K562 treated with DMSO at 1 percent for 48 hours (cell line): ENCODE measurements around the gene ANKRD1. TPM values are rescaled to one million over a fixed set of nuclear protein-coding genes. Genes with fewer than 3 reads are reported as not detected.

Experiments used
- total RNA-seq: library from RNA; unstranded; fragments of 300-600 nt; gene quantifications from 2 replicates; pipeline ENCODE4 v1.2.3, GENCODE V29; 2022; ENCODE audit warnings: low replicate concordance; ENCODE audit errors: extremely low read depth

The ANKRD1 gene
- total RNA-seq: not detected in 2 replicates

GRCh38 chr10:90920986-90921666 lies at the start of gene ANKRD1:
Gene ANKRD1 (minus strand): TSS chr10:90921087. CDS start chr10:90921027, 60 bp downstream.

GRCh38 chr10:90871766-90872647 lies 48.9 kb downstream of the ANKRD1 start, which contains the start of gene RPP30:
Gene RPP30 (plus strand): TSS chr10:90871974. CDS start chr10:90871987, 13 bp downstream.

Other genes with a start within 250 kb of the ANKRD1 start
- not detected in 2 replicates for gene HTR7, start 63.0 kb downstream of the ANKRD1 start, total RNA-seq
- not detected in 2 replicates for gene RPP30, start 49.1 kb downstream of the ANKRD1 start, total RNA-seq